K562 (cell line): ENCODE data around the gene HARS1. TPM values are rescaled to one million over a fixed set of nuclear protein-coding genes. Genes with fewer than 3 reads are reported as not detected.

Experiments
- ARID1B ChIP-seq: fragments of 450-650 bp; IDR thresholded peaks from 2 replicates; pipeline ENCODE4 v1.6.1; 2016; ENCODE audit warnings: antibody characterized with exemption, mild to moderate bottlenecking, inconsistent platforms
- GTF3C2 ChIP-seq: IDR thresholded peaks from 3 replicates; pipeline ENCODE4 v1.6.1; 2011; ENCODE audit warnings: borderline replicate concordance, mild to moderate bottlenecking, moderate library complexity; ENCODE audit not compliant: insufficient read length; ENCODE audit errors: extremely low read depth
- KLF1 ChIP-seq: fragments of 450-650 bp; IDR thresholded peaks from 2 replicates; pipeline ENCODE4 v1.6.1; 2016; ENCODE audit warnings: missing genetic modification characterization, missing compliant biosample characterization
- RAD21 ChIP-seq, 2 experiments: fragments of 250-450 bp in 1 of 2; fragments of 450-650 bp in 1 of 2; sonication (Bioruptor Pico) in 1 of 2; formaldehyde crosslinking in 1 of 2; IDR thresholded peaks in 1 of 2; conservative IDR thresholded peaks in 1 of 2; 2 replicates each; pipeline versions ENCODE4 v1.4.0 to v1.8.0; 2020 to 2022; ENCODE audit warnings: mild to moderate bottlenecking in 2 of 2, moderate library complexity in 1 of 2
- SIN3A ChIP-seq, 2 experiments: fragments of 150-350 bp in 1 of 2; IDR thresholded peaks; 2 replicates each; pipeline ENCODE4 v1.6.1; 2011 to 2016; ENCODE audit warnings: borderline replicate concordance in 2 of 2, low read depth in 2 of 2, low read length in 2 of 2, mild to moderate bottlenecking in 2 of 2, moderate library complexity in 2 of 2; ENCODE audit not compliant: control insufficient read depth in 1 of 2
- ZBTB5 ChIP-seq: fragments of 450-650 bp; IDR thresholded peaks from 2 replicates; pipeline ENCODE4 v1.6.1; 2017; ENCODE audit warnings: antibody characterized with exemption
- ZFP36 ChIP-seq: fragments of 150-350 bp; IDR thresholded peaks from 2 replicates; pipeline ENCODE4 v1.6.1; 2018; ENCODE audit warnings: low read length, low read depth; ENCODE audit not compliant: partially characterized antibody
- ZNF445 ChIP-seq: fragments of 250-450 bp; sonication (Bioruptor Pico); IDR thresholded peaks from 2 replicates; pipeline ENCODE4 v1.4.0; 2020; ENCODE audit warnings: low read depth, mild to moderate bottlenecking, moderate library complexity
- ZNF639 ChIP-seq, 2 experiments: fragments of 200-800 bp in 1 of 2; sonication (Bioruptor generic) in 1 of 2; sonication (generic) in 1 of 2; formaldehyde crosslinking in 1 of 2; IDR thresholded peaks in 1 of 2; conservative IDR thresholded peaks in 1 of 2; 2 replicates each; pipeline versions ENCODE4 v1.5.0 to v1.6.1; 2016 to 2020; ENCODE audit warnings: missing compliant biosample characterization in 1 of 2, missing genetic modification characterization in 1 of 2, missing genetic modification reagents in 1 of 2
- ZNF778 ChIP-seq: fragments of 450-650 bp; formaldehyde crosslinking; IDR thresholded peaks from 2 replicates; pipeline ENCODE4 v1.4.0; 2020; ENCODE audit warnings: mild to moderate bottlenecking, moderate library complexity
- polyA plus RNA-seq, 8 experiments: library from polyadenylated mRNA; depleted of rRNA in 4 of 8; stranded (reverse) in 5 of 8; unstranded in 3 of 8; fragments of >200 nt; fragmentation: Nextera tagmentation in 2 of 8; fragmentation: Illumina TruSeq in 1 of 8; extraction: Ambion mirVana in 2 of 8; extraction: Trizol in 1 of 8; gene quantifications; 2 replicates each; pipeline versions ENCODE4 v1.2.1 to v1.2.3, GENCODE V29; 2011 to 2014; ENCODE audit warnings: inconsistent platforms in 1 of 8, missing spikeins in 1 of 8
- total RNA-seq, 7 experiments: library from RNA; depleted of rRNA in 6 of 7; stranded (reverse); fragments of >200 nt in 6 of 7; fragmentation: Illumina TruSeq in 2 of 7; extraction: Trizol in 2 of 7; gene quantifications; 2 replicates each; pipeline versions ENCODE4 v1.2.1 to v1.2.3, GENCODE V29; 2011 to 2021; ENCODE audit warnings: low replicate concordance in 1 of 7

The HARS1 gene
- total and polyA plus RNA-seq, 9 of the 15 experiments (the other 6 are each of a cell fraction or from before 2014, with no cell fraction given), result 13.5 to 88.5 (median 75.2) TPM

GRCh38 chr5:140637371-140638100 lies 53.6 kb downstream of the HARS1 start (continued):
- no peak for TF ChIP-seq ZNF639 (CRISPR knock-in tag; conservative IDR thresholded peaks at IDR 0.05 in 1 of 2, IDR thresholded peaks at IDR 0.05 in 1 of 2)
- TF ChIP-seq SIN3A (IDR thresholded peaks at IDR 0.05; ENCODE audit: borderline replicate concordance in 2 of 2, control insufficient read depth in 1 of 2, low read depth in 2 of 2, low read length in 2 of 2), result no peak
- no peak for TF ChIP-seq ZNF778 (CRISPR knock-in tag)
- no peak for TF ChIP-seq ZNF445 (CRISPR knock-in tag)
- no peak for TF ChIP-seq KLF1 (tag)
- no peak for TF ChIP-seq GTF3C2
- TF ChIP-seq RAD21 (CRISPR knock-in tag; conservative IDR thresholded peaks at IDR 0.05 in 1 of 2, IDR thresholded peaks at IDR 0.05 in 1 of 2), result no peak
- TF ChIP-seq ZFP36, result no peak
- no peak for TF ChIP-seq ARID1B
- no peak for TF ChIP-seq ZBTB5
